Measurements from ENCODE around the gene AIFM3. TPM values are rescaled to one million over a fixed set of nuclear protein-coding genes. Genes with fewer than 3 reads are reported as not detected.

AIFM3 gene
- total RNA-seq, 1 experiment from 2014 or later: 2.6 TPM

GRCh38 chr22:20977019-20977418, 10.0 kb downstream of the AIFM3 start:
- H3K4me3 Mint-ChIP-seq: no peak overlapping the region
- peaks cover 36% of the 10 kb centered on the region for H3K27me3 Mint-ChIP-seq (ENCODE audit: low read depth)
- no peak for DNase-seq (ENCODE audit: low spot score)
- ATAC-seq: no peak
- peaks cover 10% of the 10 kb centered on the region; the same call in 1 of the 2 replicates for H3K36me3 Mint-ChIP-seq
- CTCF ChIA-PET: interaction anchor here (4.7 kb wide), 1 partner anchor 91 kb away, joined by 14 read pairs; no protein-coding TSS in a partner anchor
- H3K9me3 Mint-ChIP-seq: peaks cover 12% of the 10 kb centered on the region
- no peak overlapping the region for H3K27ac Mint-ChIP-seq
- POLR2A ChIA-PET: no interaction called here
- TF ChIP-seq ZBTB21 (CRISPR knock-in tag; IDR thresholded peaks at IDR 0.05; ENCODE audit: borderline replicate concordance) (no peak), NR2C2 (CRISPR knock-in tag; IDR thresholded peaks at IDR 0.05) (no peak), NR1H2 (CRISPR knock-in tag; IDR thresholded peaks at IDR 0.05) (no peak), GTF2I (CRISPR knock-in tag; conservative IDR thresholded peaks at IDR 0.05) (no peak)
- H3K4me1 Mint-ChIP-seq: peaks cover 23% of the 10 kb centered on the region

GRCh38 chr22:20977516-20978170, 10.6 kb downstream of the AIFM3 start:
- TF ChIP-seq ZNF671 (CRISPR knock-in tag; IDR thresholded peaks at IDR 0.05) (no peak), HMGXB4 (CRISPR knock-in tag; IDR thresholded peaks at IDR 0.05) (no peak), ZNF396 (CRISPR knock-in tag; IDR thresholded peaks at IDR 0.05; ENCODE audit: borderline replicate concordance) (no peak), ZNF138 (CRISPR knock-in tag; conservative IDR thresholded peaks at IDR 0.05) (no peak), PREB (CRISPR knock-in tag; IDR thresholded peaks at IDR 0.05; ENCODE audit: borderline replicate concordance) (no peak), SP1 (CRISPR knock-in tag; conservative IDR thresholded peaks at IDR 0.05) (no peak), NFE2L1 (CRISPR knock-in tag; IDR thresholded peaks at IDR 0.05) (no peak), RORB (CRISPR knock-in tag; IDR thresholded peaks at IDR 0.05) (no peak), KAT7 (CRISPR knock-in tag; IDR thresholded peaks at IDR 0.05; ENCODE audit: borderline replicate concordance) (no peak), ZNF219 (CRISPR knock-in tag; IDR thresholded peaks at IDR 0.05; ENCODE audit: borderline replicate concordance) (no peak), PRRX2 (CRISPR knock-in tag; IDR thresholded peaks at IDR 0.05) (no peak)
- Mint-ChIP-seq H3K36me3 (peaks cover 10% of the 10 kb centered on the region; the same call in 1 of the 2 replicates), H3K9me3 (peaks cover 12% of the 10 kb centered on the region), H3K4me3 (no peak overlapping the region), H3K27me3 (ENCODE audit: low read depth) (peaks cover 38% of the 10 kb centered on the region), H3K27ac (no peak overlapping the region), H3K4me1 (peaks cover 26% of the 10 kb centered on the region)
- no peak for ATAC-seq
- ChIA-PET POLR2A (no interaction called here), CTCF (interaction anchor here (1.0 to 4.7 kb wide), 2 partner anchors 21 to 92 kb away, joined by 3 to 14 read pairs; no protein-coding TSS in a partner anchor)
- DNase-seq (ENCODE audit: low spot score): no peak

- Mint-ChIP-seq H3K27ac (no peak overlapping the region), H3K36me3 (peaks cover 10% of the 10 kb centered on the region; the same call in 1 of the 2 replicates), H3K4me1 (peaks cover 30% of the 10 kb centered on the region), H3K27me3 (ENCODE audit: low read depth) (peaks cover 39% of the 10 kb centered on the region), H3K4me3 (no peak overlapping the region), H3K9me3 (peaks cover 12% of the 10 kb centered on the region)
- ATAC-seq (no peak), DNase-seq (ENCODE audit: low spot score) (no peak)
- ChIA-PET POLR2A (no interaction called here), CTCF (interaction anchor here (1.0 to 4.7 kb wide), 2 partner anchors 22 to 93 kb away, joined by 3 to 14 read pairs; no protein-coding TSS in a partner anchor)
- TF ChIP-seq USF2 (CRISPR knock-in tag; IDR thresholded peaks at IDR 0.05): no peak
- TF ChIP-seq ZNF263 (CRISPR knock-in tag; IDR thresholded peaks at IDR 0.05; ENCODE audit: low read depth): no peak
- TF ChIP-seq ZNF219 (CRISPR knock-in tag; IDR thresholded peaks at IDR 0.05; ENCODE audit: borderline replicate concordance): no peak
- TF ChIP-seq HMGXB4 (CRISPR knock-in tag; IDR thresholded peaks at IDR 0.05): no peak
- TF ChIP-seq JUN (CRISPR knock-in tag; IDR thresholded peaks at IDR 0.05): no peak
- TF ChIP-seq ZNF532 (CRISPR knock-in tag; IDR thresholded peaks at IDR 0.05; ENCODE audit: borderline replicate concordance): no peak
- no peak for TF ChIP-seq GRHL2 (CRISPR knock-in tag; IDR thresholded peaks at IDR 0.05; ENCODE audit: insufficient replicate concordance, severe bottlenecking)
- no peak for TF ChIP-seq MYBL2 (CRISPR knock-in tag; IDR thresholded peaks at IDR 0.05)
- no peak for TF ChIP-seq USF1 (CRISPR knock-in tag; IDR thresholded peaks at IDR 0.05)
Observed at GRCh38 chr22:20978419-20978818, 11.4 kb downstream of the AIFM3 start.

Data from WTC11 (cell line).